Mucosa of descending colon (tissue), 3 donors: Measurements from ENCODE around the gene VTA1. TPM values are rescaled to one million over a fixed set of nuclear protein-coding genes. Genes with fewer than 3 reads are reported as not detected.
"Not testable (repeated sequence)": the region's sequence is repeated elsewhere in the genome, so short reads cannot be mapped to it uniquely, and the experiment has no call there.

Source experiments
- ATAC-seq: fragments of 200-7000 bp; cut with Tn5 transposase; one replicate; pipeline ENCODE4 v1.9.1; 2020; ENCODE audit warnings: mild to moderate bottlenecking, moderate library complexity
- DNase-seq, 3 donors: peaks; one replicate each; pipeline ENCODE4 v3.0.0-alpha.2; 2020
- H3K36me3 ChIP-seq: fragments of 200-600 bp; one replicate; pipeline ENCODE4 v1.8.0; 2021; ENCODE audit warnings: low read depth, mild to moderate bottlenecking
- H3K4me1 ChIP-seq: fragments of 200-600 bp; one replicate; pipeline ENCODE4 v1.8.0; 2021; ENCODE audit warnings: low read depth, mild to moderate bottlenecking
- H3K4me3 ChIP-seq: fragments of 200-600 bp; one replicate; pipeline ENCODE4 v1.8.0; 2021; ENCODE audit warnings: mild to moderate bottlenecking
- H3K9me3 ChIP-seq: fragments of 200-600 bp; one replicate; pipeline ENCODE4 v1.8.0; 2021; ENCODE audit warnings: mild to moderate bottlenecking
- intact Hi-C, 2 donors: fragments of 100-400 bp; cut with DNase I in 1 of 2; cut with micrococcal nuclease in 1 of 2; formaldehyde crosslinking; loops; one replicate each; pipeline versions ENCODE4 v1.11.0 to v1.11.1; 2022; cut with DNase I, micrococcal nuclease
- total RNA-seq, 3 donors: library from RNA; stranded (reverse); fragmentation: NEBNext Ultra II Directional in 2 of 3; extraction: Animal tissue kit (Norgen Biotek cat#: 25700) in 2 of 3; gene quantifications; one replicate each; pipeline versions ENCODE4 v1.2.1 to v1.2.4, GENCODE V29; 2021 to 2023
- TF ChIP-seq, protein P1 (sequence below): fragments of 200-600 bp; IDR thresholded peaks from one replicate; pipeline ENCODE4 v1.8.0; 2022; ENCODE audit warnings: antibody characterized with exemption, mild to moderate bottlenecking
- donor health status: DM: no; HTN: no; CAD: no; lungs with moderate emphysema.
- donor health status: DM: no; HTN: no; CAD: no.
- donor health status: DM: no; HTN: yes; CAD: no.

The VTA1 gene
- total RNA-seq, 3 donors from 2014 or later, result 38.9 to 51.1 (median 44.9) TPM

- Histone ChIP-seq H3K4me3 (no peak overlapping the region), H3K9me3 (no peaks in the 10 kb centered on the region), H3K36me3 (no peaks in the 10 kb centered on the region), H3K4me1 (no peaks in the 10 kb centered on the region)
- TF ChIP-seq, protein P1, sequence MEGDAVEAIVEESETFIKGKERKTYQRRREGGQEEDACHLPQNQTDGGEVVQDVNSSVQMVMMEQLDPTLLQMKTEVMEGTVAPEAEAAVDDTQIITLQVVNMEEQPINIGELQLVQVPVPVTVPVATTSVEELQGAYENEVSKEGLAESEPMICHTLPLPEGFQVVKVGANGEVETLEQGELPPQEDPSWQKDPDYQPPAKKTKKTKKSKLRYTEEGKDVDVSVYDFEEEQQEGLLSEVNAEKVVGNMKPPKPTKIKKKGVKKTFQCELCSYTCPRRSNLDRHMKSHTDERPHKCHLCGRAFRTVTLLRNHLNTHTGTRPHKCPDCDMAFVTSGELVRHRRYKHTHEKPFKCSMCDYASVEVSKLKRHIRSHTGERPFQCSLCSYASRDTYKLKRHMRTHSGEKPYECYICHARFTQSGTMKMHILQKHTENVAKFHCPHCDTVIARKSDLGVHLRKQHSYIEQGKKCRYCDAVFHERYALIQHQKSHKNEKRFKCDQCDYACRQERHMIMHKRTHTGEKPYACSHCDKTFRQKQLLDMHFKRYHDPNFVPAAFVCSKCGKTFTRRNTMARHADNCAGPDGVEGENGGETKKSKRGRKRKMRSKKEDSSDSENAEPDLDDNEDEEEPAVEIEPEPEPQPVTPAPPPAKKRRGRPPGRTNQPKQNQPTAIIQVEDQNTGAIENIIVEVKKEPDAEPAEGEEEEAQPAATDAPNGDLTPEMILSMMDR, result no peak
- DNase-seq (no peak), ATAC-seq (no peak)
- intact Hi-C loops, result no loop called here
Measured at GRCh38 chr6:142118925-142119324, 28.1 kb upstream of the VTA1 start.

GRCh38 chr6:142121342-142121741, 25.7 kb upstream of the VTA1 start:
- no peaks in the 10 kb centered on the region for H3K36me3 ChIP-seq
- no peak for DNase-seq
- H3K4me1 ChIP-seq, result no peaks in the 10 kb centered on the region
- TF ChIP-seq, protein P1, result no peak
- no peak overlapping the region for H3K4me3 ChIP-seq
- ATAC-seq, result no peak
- intact Hi-C loops, result no loop called here
- no peaks in the 10 kb centered on the region for H3K9me3 ChIP-seq

- Histone ChIP-seq H3K36me3 (no peaks in the 10 kb centered on the region), H3K9me3 (no peaks in the 10 kb centered on the region), H3K4me1 (no peaks in the 10 kb centered on the region), H3K4me3 (no peak overlapping the region)
- ATAC-seq, result no peak
- DNase-seq, result no peak
- intact Hi-C loops, result no loop called here
- TF ChIP-seq, protein P1, result no peak
Measured at GRCh38 chr6:142130814-142131213, 16.2 kb upstream of the VTA1 start.

DNA sequence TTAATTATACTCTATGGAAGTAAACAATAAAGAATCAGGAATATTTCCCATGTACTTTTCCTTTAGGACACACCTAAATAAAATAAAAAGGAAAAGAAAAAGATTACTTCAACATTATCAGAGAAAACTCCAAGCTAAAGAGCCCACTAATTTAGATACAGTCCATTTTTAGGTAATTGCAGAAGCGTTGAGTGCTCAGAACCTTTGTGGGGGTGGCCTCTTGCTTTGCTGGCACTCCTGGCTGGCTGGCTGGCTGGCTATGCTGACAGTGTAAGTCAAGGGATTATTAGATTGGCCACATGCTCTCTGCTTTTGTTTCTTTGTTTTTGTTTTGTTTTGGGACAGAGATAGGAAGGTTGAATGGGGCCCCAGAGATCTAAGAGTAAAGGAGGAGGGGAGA, 14.4 kb upstream of the VTA1 start, which contains the start of gene GJE1:
Gene GJE1 (plus strand): TSS at position 301 of the 400 bp plus-strand sequence. CDS start 234 bp downstream, outside the sequence.
- intact Hi-C loops, result no loop called here
- ATAC-seq, result no peak
- TF ChIP-seq, protein P1, result no peak
- Histone ChIP-seq H3K36me3 (no peaks in the 10 kb centered on the region), H3K4me3 (no peak within 1 kb of the TSS), H3K4me1 (no peaks in the 10 kb centered on the region), H3K9me3 (no peaks in the 10 kb centered on the region)
- no peak for DNase-seq

DNA sequence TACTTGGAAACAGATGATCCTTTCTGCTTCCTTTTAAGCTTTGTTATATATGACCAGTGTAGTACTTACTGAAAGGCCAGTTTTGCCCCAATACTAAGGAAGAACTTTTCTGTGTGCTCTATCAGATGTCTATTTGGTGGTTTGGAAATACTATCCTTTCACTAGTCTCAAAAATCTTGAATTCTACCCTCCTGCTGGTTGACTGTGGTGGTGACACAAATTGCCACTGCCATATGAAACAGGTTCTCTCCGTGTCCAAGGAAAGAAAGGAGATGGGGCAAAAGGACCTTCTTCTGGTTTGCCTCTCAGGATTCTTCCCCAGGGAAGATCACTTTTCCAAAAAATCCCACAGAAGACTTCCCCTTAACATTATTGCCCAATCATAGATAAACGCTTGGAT, 8.2 kb upstream of the VTA1 start:
- intact Hi-C loops, result no loop called here

DNA sequence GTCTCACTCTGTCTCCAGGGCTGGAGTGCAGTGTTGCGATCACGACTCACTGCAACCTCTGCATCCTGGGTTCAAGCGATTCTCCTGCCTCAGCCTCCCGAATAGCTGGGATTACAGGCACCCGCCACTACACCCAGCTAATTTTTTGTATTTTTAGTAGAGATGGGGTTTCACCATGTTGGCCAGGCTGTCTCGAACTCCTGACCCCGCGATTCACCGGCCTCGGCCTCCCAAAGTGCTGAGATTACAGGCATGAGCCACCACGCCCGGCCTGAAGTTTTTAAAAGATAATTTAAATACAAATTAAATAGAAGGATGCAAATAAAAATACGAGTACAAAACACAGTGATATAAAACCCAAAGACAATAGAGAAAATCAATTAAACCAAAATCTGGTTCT, 5.5 kb upstream of the VTA1 start:
- DNase-seq, result not testable (repeated sequence)

More for the DNA sequence above, 8.2 kb upstream of the VTA1 start:
- ATAC-seq (no peak), DNase-seq (no peak)
- Histone ChIP-seq H3K36me3 (no peaks in the 10 kb centered on the region), H3K4me3 (no peak overlapping the region), H3K4me1 (no peaks in the 10 kb centered on the region), H3K9me3 (no peaks in the 10 kb centered on the region)
- TF ChIP-seq, protein P1, result no peak

More for the DNA sequence above, 5.5 kb upstream of the VTA1 start:
- intact Hi-C loops, H3K36me3 ChIP-seq, H3K4me3 ChIP-seq, ATAC-seq, H3K4me1 ChIP-seq, H3K9me3 ChIP-seq: not testable (repeated sequence)
